Natural killer cell (primary cell): ENCODE results near the gene BOD1L1. TPM values are rescaled to one million over a fixed set of nuclear protein-coding genes. Genes with fewer than 3 reads are reported as not detected.

Experiments
- ATAC-seq, 3 donors: fragments of 150-1000 bp in 2 of 3; fragments of 200-7000 bp in 1 of 3; cut with Tn5 transposase; 1 replicate in 1 of 3; 2 replicates in 2 of 3; pipeline ENCODE4 v1.10.0; 2021; ENCODE audit warnings: mild to moderate bottlenecking in 2 of 3, moderate library complexity in 2 of 3
- DNase-seq, 2 donors: peaks; one replicate each; pipeline versions ENCODE4 v3.0.0 to v3.0.0-alpha.2; 2013 to 2021; ENCODE audit warnings: mixed read lengths in 1 of 2
- H3K27ac ChIP-seq: one replicate; pipeline ENCODE4 v1.5.1; 2013; ENCODE audit warnings: mild to moderate bottlenecking, low read length
- H3K27me3 ChIP-seq: one replicate; pipeline ENCODE4 v1.6.1; 2013; ENCODE audit warnings: low read length; ENCODE audit not compliant: control insufficient read depth, insufficient read depth
- H3K36me3 ChIP-seq: one replicate; pipeline ENCODE4 v1.6.1; 2013; ENCODE audit warnings: low read length; ENCODE audit not compliant: control insufficient read depth, insufficient read depth
- H3K4me1 ChIP-seq: one replicate; pipeline ENCODE4 v1.6.1; 2013; ENCODE audit warnings: low read length; ENCODE audit not compliant: control insufficient read depth, insufficient read depth
- H3K4me3 ChIP-seq: one replicate; pipeline ENCODE4 v1.5.1; 2013; ENCODE audit warnings: low read length
- H3K9me3 ChIP-seq: one replicate; pipeline ENCODE4 v1.6.1; 2013; ENCODE audit warnings: low read length; ENCODE audit not compliant: control insufficient read depth, insufficient read depth
- H3K27ac Mint-ChIP-seq, 2 donors: one replicate each; pipeline ENCODE4 v1.8.0; 2022; ENCODE audit warnings: mild to moderate bottlenecking in 2 of 2, mixed read lengths in 2 of 2, moderate library complexity in 1 of 2
- H3K27me3 Mint-ChIP-seq, 2 donors: one replicate each; pipeline ENCODE4 v1.8.0; 2022; ENCODE audit warnings: low read depth in 2 of 2, mixed read lengths in 2 of 2
- H3K36me3 Mint-ChIP-seq: one replicate; pipeline ENCODE4 v1.8.0; 2022; ENCODE audit warnings: mixed read lengths
- H3K4me1 Mint-ChIP-seq, 2 donors: one replicate each; pipeline ENCODE4 v1.8.0; 2022; ENCODE audit warnings: mixed read lengths in 2 of 2
- H3K4me3 Mint-ChIP-seq: one replicate; pipeline ENCODE4 v1.8.0; 2022; ENCODE audit warnings: mild to moderate bottlenecking, moderate library complexity, mixed read lengths
- H3K9me3 Mint-ChIP-seq, 2 donors: one replicate each; pipeline ENCODE4 v1.8.0; 2022; ENCODE audit warnings: mixed read lengths in 2 of 2
- CTCF ChIP-seq: fragments of 200-600 bp; IDR thresholded peaks from one replicate; pipeline ENCODE4 v1.8.0; 2022; ENCODE audit warnings: antibody characterized with exemption
- WGBS: methylation state at CpG from one replicate; pipeline ENCODE4 v1.1.7; 2013; ENCODE audit warnings: missing lambda C conversion rate; ENCODE audit not compliant: insufficient coverage; 5-methylcytosine and 5-hydroxymethylcytosine counted together
- intact Hi-C: fragments of 100-400 bp; cut with micrococcal nuclease; formaldehyde crosslinking; loops from one replicate; pipeline ENCODE4 v1.14.2; 2022
- total RNA-seq, 4 donors: library from RNA; stranded (reverse); fragments of 120-200 nt in 1 of 4; gene quantifications; one replicate each; pipeline versions ENCODE4 v1.2.3 to v1.2.4, GENCODE V29; 2013 to 2022

BOD1L1 gene
- total RNA-seq, 3 donors from 2014 or later (not counting 1 experiment from before 2014, with no cell fraction given): 62.2 to 69.1 (median 67.7) TPM

GRCh38 chr4:13580036-13580435, 47.5 kb downstream of the BOD1L1 start:
- peaks cover 49% of the 10 kb centered on the region for H3K36me3 Mint-ChIP-seq
- no peak overlapping the region for H3K27ac ChIP-seq
- no peak for ATAC-seq

GRCh38 chr4:13577660-13578059, 49.9 kb downstream of the BOD1L1 start:
- ATAC-seq (no peak), DNase-seq (no peak)
- Mint-ChIP-seq H3K27ac (no peak overlapping the region), H3K36me3 (peaks cover 38% of the 10 kb centered on the region), H3K4me3 (no peak overlapping the region), H3K4me1 (no peaks in the 10 kb centered on the region), H3K9me3 (no peaks in the 10 kb centered on the region), H3K27me3 (no peaks in the 10 kb centered on the region)
- Histone ChIP-seq H3K27ac (no peak overlapping the region), H3K27me3 (no peaks in the 10 kb centered on the region), H3K4me3 (no peak overlapping the region), H3K36me3 (peaks cover 83% of the 10 kb centered on the region), H3K4me1 (no peaks in the 10 kb centered on the region), H3K9me3 (no peaks in the 10 kb centered on the region)
- intact Hi-C loops: no loop called here
- WGBS: 98% methylated on average over 3 of the region's 3 CpGs
- TF ChIP-seq CTCF: no peak

More at GRCh38 chr4:13580036-13580435, 47.5 kb downstream of the BOD1L1 start:
- Histone ChIP-seq H3K4me1 (no peaks in the 10 kb centered on the region), H3K27me3 (no peaks in the 10 kb centered on the region), H3K9me3 (no peaks in the 10 kb centered on the region), H3K36me3 (peaks cover 85% of the 10 kb centered on the region), H3K4me3 (no peak overlapping the region)
- Mint-ChIP-seq H3K4me1 (peaks cover 7 to 10% of the 10 kb centered on the region in 2 donors), H3K27me3 (no peaks in the 10 kb centered on the region), H3K27ac (no peak overlapping the region), H3K4me3 (no peak overlapping the region), H3K9me3 (no peaks in the 10 kb centered on the region)
- no peak for TF ChIP-seq CTCF
- WGBS: 92% methylated on average over 1 of the region's 2 CpGs
- no peak for DNase-seq
- intact Hi-C loops: no loop called here

- Histone ChIP-seq H3K36me3 (peaks cover 67% of the 10 kb centered on the region), H3K27me3 (no peaks in the 10 kb centered on the region), H3K4me3 (no peak overlapping the region), H3K9me3 (no peaks in the 10 kb centered on the region), H3K4me1 (no peaks in the 10 kb centered on the region), H3K27ac (no peak overlapping the region)
- no peaks in the 10 kb centered on the region for H3K27me3 Mint-ChIP-seq
- H3K4me3 Mint-ChIP-seq: no peak overlapping the region
- DNase-seq (no peak), ATAC-seq (no peak)
- no peaks in the 10 kb centered on the region for H3K9me3 Mint-ChIP-seq
- H3K36me3 Mint-ChIP-seq: peaks cover 40% of the 10 kb centered on the region
- peaks cover 0 to 4% of the 10 kb centered on the region in 2 donors for H3K4me1 Mint-ChIP-seq
- no peak overlapping the region for H3K27ac Mint-ChIP-seq
- WGBS: 100% methylated on average over 2 of the region's 2 CpGs
- TF ChIP-seq CTCF: no peak
- intact Hi-C loops: no loop called here
Observed at GRCh38 chr4:13570916-13571315, 56.6 kb downstream of the BOD1L1 start.

- intact Hi-C loops: no loop called here
- H3K36me3 ChIP-seq: peaks cover 42% of the 10 kb centered on the region
- Mint-ChIP-seq H3K9me3 (no peaks in the 10 kb centered on the region), H3K36me3 (peaks cover 39% of the 10 kb centered on the region), H3K27me3 (no peaks in the 10 kb centered on the region), H3K27ac (no peak overlapping the region), H3K4me3 (no peak overlapping the region), H3K4me1 (peaks cover 0 to 4% of the 10 kb centered on the region in 2 donors)
- H3K4me3 ChIP-seq: no peak overlapping the region
- H3K4me1 ChIP-seq: no peaks in the 10 kb centered on the region
- no peak for ATAC-seq
- no peak overlapping the region for H3K27ac ChIP-seq
- no peaks in the 10 kb centered on the region for H3K27me3 ChIP-seq
- H3K9me3 ChIP-seq: no peaks in the 10 kb centered on the region
- 95% methylated on average over 5 of the region's 5 CpGs for WGBS
- no peak for DNase-seq
- TF ChIP-seq CTCF: no peak
Observed at GRCh38 chr4:13567125-13567524, 60.4 kb downstream of the BOD1L1 start.
